GOT3 (cell line): ENCODE data around the gene FAM210A.
"Not testable (repeated sequence)": the region's sequence is repeated elsewhere in the genome, so short reads cannot be mapped to it uniquely, and the experiment has no call there.

Experiments
- DNase-seq: peaks from one replicate; lab custom pipeline; 2025; ENCODE audit warnings: mixed read lengths; lab: John Stamatoyannopoulos, UW

Gene FAM210A

GRCh38 chr18:13726232-13726971, at the start of gene FAM210A, which contains the start of gene RNMT:
FAM210A (minus strand) TSS chr18:13726558; CDS start chr18:13682077, 44,481 bp downstream.
RNMT (plus strand) TSS chr18:13726673; CDS start chr18:13731518, 4,845 bp downstream.
- peak; percentile 49 for DNase-seq

GRCh38 chr18:13775058-13775457, 48.7 kb upstream of the FAM210A start:
- no peak for DNase-seq

- no peak for DNase-seq
Observed at GRCh38 chr18:13762690-13763439, 36.5 kb upstream of the FAM210A start.

- no peak for DNase-seq
Observed at GRCh38 chr18:13760047-13760446, 33.7 kb upstream of the FAM210A start.

- no peak for DNase-seq
Observed at GRCh38 chr18:13758622-13759021, 32.3 kb upstream of the FAM210A start.

- DNase-seq, result no peak
Observed at GRCh38 chr18:13756671-13757070, 30.3 kb upstream of the FAM210A start.

GRCh38 chr18:13756261-13756660, 29.9 kb upstream of the FAM210A start:
- DNase-seq, result no peak

GRCh38 chr18:13751599-13751998, 25.2 kb upstream of the FAM210A start:
- not testable (repeated sequence) for DNase-seq

GRCh38 chr18:13746633-13747032, 20.3 kb upstream of the FAM210A start:
- DNase-seq, result no peak

- no peak for DNase-seq
Observed at GRCh38 chr18:13745696-13746095, 19.3 kb upstream of the FAM210A start.

GRCh38 chr18:13735681-13736080, 9.3 kb upstream of the FAM210A start:
- DNase-seq, result no peak

- no peak for DNase-seq
Observed at GRCh38 chr18:13730481-13730880, 4.1 kb upstream of the FAM210A start.

- DNase-seq, result no peak
Observed at GRCh38 chr18:13726972-13727331, 594 bp upstream of the FAM210A start.

GRCh38 chr18:13725566-13726231, 659 bp downstream of the FAM210A start:
- no peak for DNase-seq

GRCh38 chr18:13720847-13721246, 5.5 kb downstream of the FAM210A start:
- no peak for DNase-seq

GRCh38 chr18:13720123-13720522, 6.2 kb downstream of the FAM210A start:
- DNase-seq, result no peak

GRCh38 chr18:13716916-13717315, 9.4 kb downstream of the FAM210A start:
- no peak for DNase-seq

- DNase-seq, result no peak
Observed at GRCh38 chr18:13715330-13715729, 11.0 kb downstream of the FAM210A start.

GRCh38 chr18:13713455-13714055, 12.8 kb downstream of the FAM210A start:
- DNase-seq, result no peak

- DNase-seq, result no peak
Observed at GRCh38 chr18:13712400-13713131, 13.8 kb downstream of the FAM210A start.

- no peak for DNase-seq
Observed at GRCh38 chr18:13710414-13710831, 15.9 kb downstream of the FAM210A start.

GRCh38 chr18:13703899-13704298, 22.5 kb downstream of the FAM210A start:
- DNase-seq, result no peak
